ENCODE results near the gene EML1.

Gene EML1, protein sequence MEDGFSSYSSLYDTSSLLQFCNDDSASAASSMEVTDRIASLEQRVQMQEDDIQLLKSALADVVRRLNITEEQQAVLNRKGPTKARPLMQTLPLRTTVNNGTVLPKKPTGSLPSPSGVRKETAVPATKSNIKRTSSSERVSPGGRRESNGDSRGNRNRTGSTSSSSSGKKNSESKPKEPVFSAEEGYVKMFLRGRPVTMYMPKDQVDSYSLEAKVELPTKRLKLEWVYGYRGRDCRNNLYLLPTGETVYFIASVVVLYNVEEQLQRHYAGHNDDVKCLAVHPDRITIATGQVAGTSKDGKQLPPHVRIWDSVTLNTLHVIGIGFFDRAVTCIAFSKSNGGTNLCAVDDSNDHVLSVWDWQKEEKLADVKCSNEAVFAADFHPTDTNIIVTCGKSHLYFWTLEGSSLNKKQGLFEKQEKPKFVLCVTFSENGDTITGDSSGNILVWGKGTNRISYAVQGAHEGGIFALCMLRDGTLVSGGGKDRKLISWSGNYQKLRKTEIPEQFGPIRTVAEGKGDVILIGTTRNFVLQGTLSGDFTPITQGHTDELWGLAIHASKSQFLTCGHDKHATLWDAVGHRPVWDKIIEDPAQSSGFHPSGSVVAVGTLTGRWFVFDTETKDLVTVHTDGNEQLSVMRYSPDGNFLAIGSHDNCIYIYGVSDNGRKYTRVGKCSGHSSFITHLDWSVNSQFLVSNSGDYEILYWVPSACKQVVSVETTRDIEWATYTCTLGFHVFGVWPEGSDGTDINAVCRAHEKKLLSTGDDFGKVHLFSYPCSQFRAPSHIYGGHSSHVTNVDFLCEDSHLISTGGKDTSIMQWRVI

DNA sequence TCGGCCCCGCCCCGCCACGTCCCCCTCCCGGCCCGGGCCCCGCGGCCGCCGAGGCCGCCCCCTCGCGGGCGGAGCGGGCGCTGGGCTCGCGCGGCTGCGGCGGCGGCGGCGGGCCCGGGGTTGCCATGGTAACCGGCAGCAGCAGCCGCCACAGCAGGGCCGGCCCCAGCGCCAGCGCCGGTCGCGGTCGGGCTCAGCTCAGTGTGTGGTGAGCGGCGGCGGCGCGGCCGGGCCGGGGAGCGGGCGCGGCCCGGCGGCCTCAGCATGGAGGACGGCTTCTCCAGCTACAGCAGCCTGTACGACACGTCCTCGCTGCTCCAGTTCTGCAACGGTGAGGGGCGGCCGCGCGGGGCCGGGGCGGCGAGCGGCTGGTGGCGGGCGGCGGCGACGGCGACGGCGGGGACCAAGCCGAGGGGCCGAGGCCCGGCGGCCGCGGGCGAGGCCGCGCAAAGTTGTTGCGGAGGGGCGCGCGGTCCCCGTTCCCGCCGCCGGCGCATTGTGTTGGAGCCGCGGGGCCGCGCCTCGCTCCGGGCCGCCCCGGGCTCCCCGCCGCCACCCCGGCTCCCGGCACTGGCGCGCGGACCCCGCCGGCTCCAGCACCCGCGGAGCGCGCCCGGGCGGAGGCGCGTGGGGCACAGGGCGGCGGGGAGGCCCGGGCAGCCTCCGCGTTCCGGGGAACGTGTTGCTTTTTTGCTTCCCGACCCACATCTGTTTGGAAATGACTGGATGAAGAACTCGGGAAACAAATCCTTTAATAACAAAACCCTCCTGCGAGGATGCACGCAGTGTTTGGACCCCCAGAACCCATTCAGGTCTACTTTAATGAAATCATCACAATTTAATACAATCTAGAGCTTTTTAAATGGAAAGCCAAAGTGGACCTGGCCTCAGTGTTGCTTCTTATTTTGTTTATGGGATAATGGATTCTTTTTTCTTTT is at the start of gene EML1:
TSS of gene EML1 (plus strand) at position 201 of the 938 bp plus-strand sequence. CDS start at position 265, 64 bp downstream.
- no peak for DNase-seq (ENCODE audit: low read depth)

DNA sequence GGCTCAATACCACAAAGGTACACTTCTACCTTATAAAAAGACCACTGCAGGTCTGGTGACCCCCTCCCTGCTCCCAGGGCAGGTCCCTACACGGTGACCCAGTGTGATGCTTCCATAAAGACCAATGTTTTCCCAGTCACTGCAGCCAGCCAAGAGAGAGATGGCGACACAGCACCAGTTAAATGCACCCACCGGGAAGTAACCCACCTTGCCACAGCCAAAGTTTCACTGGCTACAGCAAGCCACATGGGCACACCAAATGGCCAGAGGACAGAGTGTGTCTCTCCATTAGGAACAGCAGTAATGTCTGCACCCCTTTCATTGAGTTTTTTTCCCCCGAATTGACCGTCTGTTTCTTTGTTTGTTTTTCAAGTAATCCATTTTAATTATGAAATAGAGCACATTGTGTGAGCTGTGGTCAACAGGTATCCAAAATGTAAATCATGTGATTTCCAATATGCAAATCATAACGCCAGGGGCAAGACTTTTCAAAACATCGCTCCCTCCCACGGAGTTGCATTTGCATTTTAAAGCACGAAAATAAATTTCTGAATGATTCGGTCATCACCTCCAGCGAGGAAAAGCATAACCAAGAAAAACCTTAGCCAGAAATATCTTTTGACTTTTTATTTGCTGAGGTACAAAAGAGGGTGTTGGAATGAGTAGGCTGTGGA is 48.9 kb upstream of the EML1 start:
- no peak for DNase-seq (ENCODE audit: low read depth)

DNA sequence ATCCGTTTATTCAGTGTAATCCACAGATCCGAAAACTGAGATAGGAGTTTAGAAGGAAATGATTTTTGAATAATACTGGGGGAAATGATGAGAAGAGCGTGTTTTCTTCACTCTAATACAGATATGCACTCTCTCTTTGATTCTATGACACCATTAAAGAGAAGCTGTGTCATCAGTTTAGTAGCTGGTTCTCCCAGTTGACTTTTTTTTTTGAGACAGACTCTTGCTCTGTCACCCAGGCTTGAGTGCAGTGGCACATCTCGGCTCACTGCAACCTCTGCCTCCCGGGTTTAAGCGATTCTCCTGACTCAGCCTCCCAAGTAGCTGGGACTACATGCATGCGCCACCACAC is 48.4 kb upstream of the EML1 start:
- DNase-seq (ENCODE audit: low read depth) = no peak

DNA sequence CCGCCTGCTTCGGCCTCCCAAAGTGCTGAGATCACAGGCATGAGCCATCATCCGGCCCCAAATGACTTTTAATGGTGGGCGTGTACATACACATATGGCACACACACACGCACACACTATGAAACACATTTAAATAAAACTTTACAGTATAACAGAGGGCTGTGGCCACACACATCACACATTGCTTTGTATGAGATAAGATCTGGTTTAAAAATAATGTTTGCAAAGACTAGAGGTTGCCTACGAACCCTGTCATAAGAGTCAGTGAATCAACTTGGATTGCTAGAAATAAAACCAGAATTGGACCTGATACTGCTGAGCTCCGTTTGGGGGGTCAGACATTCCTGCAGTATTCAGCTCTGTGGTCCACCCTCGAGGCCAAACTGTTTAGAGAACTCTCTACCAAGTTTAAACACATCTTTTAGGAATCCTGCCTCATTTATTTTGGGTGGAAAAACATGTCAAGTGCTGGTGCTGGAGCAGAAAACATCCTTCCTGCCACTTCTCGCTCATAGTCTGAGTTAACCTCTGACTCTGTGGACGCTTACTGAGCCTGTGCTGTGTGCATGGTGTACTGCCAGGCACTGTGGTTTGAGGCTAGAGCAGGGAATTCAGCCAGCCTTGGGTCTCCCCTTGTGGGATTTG is 47.8 kb upstream of the EML1 start:
- DNase-seq (ENCODE audit: low read depth) = no peak

DNA sequence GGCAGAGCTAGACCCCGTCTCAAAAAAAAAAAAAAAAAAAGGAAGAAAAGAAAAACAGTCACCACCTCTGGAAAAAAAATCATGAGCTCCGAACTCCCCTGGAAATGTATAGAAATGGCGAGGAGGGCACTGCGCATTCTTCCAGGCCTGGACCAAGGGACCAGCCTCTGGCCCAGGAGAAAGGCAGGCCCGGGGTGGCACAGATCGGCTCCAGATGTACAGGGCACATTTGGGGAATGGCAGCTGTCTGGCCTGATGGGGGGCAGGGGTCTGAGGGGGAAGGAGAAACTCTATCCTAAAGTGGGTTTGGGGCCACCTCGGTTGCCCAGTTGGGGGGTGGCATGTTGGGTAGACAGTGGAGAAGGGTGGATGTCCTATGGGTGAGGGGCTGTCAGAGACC is 46.0 kb upstream of the EML1 start:
- DNase-seq (ENCODE audit: low read depth) = no peak

DNA sequence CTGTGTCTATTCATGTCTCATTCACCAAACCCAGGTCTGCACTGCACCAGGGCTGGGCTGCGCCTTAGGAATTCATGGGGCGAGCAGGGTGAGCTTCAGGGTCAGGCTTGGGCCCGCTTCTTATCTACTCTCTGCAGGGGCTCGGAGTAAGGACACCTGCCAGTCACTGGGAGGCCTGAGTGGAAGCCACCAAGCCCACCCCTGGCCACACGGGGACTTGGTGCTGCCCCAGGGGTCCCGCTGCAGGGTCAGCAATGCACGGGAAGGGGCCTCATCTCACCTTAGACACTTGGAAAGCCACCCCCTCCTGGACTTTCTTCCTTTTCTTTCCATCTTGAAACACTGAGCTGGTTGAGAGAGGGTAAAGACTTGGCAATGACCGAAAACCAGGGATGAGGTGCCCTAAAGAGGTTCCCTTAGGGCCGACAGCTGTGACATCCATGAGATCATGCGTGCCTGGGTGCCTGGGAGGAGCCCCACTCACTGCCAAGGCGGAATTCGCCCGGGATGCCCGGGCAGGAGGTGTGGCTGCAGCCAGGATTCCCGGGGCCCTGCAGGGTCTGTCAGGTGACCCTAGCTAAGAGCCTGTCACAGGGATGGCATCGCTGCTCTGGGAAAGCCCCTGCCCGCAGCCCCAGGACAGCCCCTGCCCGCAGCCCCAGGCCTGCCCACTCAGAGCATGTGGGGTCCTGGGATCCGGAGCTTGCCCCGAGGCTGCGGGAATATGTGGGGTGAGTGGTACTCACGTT is 45.5 kb upstream of the EML1 start:
- no peak for DNase-seq (ENCODE audit: low read depth)

DNA sequence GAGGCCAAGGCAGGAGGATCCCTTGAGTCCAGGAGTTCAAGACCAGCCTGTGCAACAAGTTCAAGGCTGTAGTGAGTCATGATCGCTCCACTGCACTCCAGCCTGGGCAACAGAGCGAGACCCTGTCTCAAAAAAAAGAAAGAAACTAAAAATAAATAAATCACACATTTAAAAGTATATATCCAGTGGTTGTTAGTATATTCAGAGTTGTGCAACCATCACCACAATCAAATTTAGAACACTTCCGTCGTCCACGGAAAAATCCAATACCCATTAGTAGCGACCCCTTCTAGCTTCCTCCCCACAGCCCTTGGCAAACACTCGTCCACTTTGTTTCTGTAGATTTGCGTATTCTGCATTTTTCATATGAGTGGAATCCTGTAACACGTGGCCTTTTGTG is 44.7 kb upstream of the EML1 start:
- DNase-seq (ENCODE audit: low read depth) = no peak

DNA sequence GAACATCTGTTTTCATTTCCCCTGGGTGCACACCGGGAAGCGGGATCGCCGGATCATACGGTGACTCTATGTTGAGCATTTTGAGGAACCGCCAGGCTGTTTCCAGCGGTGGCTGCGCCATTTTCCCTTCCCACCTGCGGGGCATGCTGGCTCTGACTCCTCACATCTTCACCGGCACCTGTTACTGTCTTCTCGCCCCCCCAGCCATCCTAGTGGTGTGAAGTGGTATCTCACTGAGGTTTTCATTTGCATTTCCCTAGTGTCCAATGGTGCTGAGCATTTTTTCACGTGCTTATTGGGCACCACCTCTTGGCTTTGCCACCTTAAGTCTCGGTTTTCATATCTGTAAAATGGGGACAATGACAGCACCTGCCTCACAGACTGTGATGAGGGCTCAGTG is 44.1 kb upstream of the EML1 start:
- DNase-seq (ENCODE audit: low read depth) = no peak

DNA sequence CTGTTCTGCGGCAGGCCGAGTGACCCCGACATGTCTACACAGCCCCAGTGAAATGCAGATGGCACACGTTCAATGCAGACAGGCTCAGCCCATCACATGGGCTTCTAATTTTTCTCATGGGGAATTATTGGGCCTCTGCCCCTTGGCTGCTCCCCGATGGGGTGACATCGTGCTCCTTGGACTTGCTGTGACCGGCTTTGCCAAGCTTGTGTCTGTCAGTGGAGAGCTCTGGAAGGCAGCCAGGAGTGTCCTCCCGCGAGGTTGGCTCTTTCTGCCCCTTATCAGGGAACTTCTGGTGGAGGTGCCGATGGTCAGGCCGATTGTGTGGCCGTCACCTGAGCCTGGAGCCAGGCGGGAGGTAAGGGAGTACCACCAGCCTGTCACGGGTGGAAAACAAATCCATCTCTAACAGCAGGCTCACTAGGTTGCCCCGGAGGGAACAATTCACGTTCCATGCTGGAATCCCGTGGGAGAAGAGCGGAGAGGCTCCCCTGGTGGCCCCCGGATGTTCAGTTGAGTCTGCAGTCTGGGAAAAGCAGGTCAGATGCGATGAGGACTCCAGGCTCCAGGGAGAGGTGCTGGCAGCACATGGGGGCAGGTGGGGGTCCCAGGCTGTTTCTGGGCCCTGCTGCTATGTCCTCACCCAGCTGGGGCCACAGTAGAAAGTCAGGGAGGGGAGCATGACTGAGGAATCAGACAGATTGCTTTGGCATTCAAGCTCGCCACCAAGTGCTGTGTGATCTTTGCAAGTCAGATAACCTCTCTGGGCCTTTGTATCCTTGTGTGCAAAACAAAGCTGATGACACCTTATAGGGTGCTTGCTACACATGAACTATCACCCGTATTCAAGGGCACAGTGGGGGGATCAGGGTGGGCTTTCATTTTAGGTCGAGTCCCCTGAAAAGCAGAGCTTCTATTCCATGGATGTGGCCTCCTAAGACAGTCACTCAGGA is 43.2 kb upstream of the EML1 start:
- no peak for DNase-seq (ENCODE audit: low read depth)

DNA sequence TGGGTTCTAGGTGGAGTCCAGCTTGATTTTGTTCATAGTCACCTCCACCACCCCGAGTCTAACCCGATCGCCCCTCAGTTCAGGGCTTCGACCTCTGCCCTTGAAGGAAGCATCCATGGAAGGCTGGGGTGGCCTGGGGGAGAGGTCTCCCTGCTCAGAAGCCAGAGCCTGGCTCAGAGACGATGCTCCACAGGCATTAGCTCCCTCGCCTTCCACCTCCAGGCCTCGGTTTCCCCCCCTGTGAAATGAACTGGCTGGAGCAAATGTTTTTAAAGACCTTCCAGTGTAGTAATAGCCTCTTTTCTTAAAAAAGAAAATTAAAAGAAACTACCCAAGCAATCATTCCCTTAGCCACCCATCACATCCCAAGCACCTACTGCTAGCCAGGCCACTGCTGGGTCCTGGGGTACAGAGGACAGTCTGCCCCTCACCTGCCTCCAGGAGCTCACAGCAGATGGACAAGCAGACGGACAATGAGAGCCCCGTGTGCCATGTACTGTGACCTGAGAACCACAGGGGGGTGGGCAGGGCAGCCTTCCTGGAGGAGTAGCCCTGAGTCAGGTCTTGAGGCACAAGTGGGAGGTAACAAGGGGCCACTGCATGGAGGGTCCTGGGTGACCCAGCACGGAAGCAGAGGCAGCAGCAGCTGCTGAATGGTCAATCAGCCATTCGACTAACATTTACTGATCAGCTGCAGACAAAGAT is 42.3 kb upstream of the EML1 start:
- no peak for DNase-seq (ENCODE audit: low read depth)

DNA sequence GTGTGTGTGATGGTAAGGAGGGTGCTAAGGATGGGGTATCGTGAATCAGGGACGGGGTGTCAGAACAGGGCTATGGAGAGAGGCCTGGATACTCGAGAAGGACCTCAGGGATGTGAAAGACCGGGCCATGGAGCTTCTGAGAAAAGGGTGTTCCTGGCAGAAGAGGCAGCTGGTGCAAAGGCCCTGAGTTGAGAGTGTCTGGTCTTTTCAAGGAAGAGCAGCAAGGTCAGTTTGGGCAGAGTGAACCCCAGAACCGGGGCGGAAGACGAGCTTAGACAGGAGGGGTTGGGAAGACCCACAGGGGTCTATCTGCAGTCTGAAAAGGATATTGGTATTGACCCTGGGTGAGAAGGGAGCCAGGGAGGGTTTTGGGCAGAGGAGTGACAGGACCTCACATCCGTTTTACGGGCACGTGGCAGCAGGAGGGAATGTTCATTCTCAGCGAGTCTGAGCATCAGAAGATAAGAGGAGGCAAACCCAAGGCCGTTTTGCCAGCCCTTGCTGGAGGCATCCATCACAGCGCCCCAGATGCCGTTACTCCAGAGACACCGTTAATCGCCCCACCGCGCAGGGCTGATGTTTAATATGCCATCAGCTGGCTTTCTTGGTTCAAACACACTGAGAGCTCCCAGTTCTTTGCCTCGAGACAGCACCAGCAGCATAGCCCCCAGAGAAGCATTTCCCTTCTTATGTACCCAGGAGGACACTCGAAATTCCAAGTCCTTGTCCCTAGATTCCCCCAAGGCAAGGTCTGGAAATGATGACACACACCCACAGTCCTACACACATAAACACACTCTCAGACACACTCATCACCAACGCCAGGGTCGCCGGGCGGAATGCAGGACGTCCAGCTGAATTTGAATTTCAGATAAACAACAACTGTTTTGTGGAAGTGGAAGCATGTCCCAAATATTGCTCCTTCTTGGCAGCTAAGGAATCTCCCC is 41.4 kb upstream of the EML1 start:
- no peak for DNase-seq (ENCODE audit: low read depth)

DNA sequence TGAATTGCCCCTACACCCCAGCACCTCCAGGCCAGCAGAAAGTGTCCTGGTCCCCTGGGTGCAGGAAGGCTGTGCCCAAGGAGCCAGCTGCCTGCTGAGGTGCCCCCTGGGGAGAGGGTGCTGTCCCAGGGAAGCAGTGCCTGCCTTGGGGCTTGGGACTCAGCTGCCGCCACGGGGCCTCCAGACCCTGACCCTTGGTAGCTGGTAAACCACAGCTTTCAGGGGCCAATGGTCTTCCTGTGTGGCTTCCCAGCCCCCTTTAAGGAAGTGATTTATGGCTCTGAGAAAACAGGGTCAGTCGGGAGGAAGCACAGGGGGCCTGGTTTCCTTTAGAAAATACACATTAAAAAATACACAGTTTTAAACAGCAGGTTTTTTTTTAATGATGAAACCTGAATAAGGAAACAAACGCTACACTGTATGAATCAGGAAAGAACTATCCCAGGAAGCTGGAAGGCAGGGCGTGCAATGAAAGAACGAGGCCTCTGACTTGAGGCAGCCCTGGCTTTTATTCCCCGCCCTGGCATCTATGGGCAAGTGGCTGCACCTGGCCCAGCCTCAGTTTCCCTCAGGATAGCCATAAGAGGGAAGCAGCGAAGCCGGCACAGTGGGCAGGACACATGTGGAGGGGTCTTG is 40.6 kb upstream of the EML1 start:
- DNase-seq (ENCODE audit: low read depth) = no peak

DNA sequence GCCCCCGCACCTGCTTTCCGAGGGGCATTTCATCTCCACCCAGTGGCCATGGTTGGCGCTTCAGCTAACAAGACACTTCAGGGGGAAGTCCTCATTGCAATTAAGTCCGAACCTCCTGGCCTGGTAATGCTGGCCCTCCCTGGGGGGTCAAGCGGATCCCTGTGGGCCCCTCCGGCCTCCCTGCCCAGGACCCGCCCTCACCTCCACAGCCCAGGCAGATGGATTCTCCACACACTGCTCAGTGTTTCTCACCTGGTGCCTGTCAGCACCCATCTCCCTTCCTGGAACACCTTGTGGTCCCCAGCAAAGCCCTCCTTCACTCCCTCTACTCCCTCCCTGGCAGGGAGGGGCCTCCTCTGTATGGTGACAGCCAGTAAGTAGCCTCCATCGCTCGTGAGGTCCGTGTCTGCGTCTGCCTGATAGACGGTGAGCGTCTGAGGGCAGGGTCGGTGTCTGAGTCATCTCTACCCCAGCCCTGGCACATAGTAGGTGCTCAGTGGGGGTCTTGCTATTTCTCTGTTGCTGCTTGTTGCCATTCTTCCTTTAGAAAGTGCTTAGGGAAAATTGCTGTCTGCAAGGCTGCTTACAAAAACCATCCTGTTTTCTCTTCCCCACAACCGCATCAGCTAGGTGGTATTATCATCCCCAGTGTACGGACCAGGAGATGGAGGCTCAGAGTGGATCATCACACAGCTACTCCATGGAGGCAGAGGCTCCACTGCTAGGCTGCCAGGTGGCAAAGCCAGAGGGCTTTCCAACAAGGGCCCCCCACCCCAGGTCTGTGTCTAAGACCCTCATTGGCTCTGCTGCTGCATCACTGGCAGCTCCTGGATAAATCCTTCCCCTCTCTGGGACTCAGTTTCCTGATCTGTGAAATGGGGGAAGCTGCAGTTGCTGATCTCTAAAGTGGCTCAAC is 39.7 kb upstream of the EML1 start:
- no peak for DNase-seq (ENCODE audit: low read depth)

DNA sequence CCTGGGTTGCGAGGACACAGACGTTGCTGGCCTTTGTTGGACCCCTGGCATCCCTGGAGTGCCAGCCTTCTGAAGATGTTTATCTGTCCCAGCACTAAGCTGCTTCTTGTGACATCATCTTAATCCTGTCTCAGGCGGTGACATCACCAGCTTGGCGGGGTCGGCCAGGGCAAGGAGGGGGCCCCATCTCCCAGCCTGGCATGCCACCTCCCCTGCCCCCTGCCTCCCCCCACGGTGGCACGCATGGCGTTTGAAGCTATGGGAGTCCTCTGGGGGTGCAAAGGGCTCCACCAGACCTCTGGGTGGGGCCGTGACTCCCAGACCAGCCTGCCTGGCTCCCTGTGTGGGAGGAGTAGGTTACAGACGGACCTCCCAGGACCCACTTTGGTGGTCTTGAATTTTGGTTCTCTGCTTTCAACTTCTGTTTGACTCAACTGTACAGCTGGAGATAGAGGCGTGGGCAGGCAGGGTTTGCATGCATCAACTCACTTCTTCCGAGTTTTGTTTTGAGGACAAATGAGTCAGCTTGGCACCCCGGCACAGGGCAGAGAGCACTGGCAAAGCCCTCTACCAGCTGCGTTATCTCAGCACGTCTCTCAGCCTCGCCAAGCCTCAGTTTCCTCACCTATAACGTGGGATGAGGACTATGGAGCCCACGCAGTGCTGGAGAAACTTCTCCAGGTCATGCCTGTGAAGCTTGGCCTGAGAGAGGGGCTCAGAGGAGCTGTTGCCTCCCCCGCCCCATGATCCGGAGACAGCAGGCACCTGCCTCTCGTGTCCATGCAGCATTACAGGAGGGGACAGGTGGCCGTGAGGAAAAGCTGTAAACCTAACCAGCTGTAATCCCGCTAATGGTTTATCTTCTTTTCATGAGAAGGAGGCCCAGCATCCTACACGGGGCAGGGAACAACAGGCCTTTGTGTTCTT is 38.8 kb upstream of the EML1 start:
- DNase-seq (ENCODE audit: low read depth) = no peak

DNA sequence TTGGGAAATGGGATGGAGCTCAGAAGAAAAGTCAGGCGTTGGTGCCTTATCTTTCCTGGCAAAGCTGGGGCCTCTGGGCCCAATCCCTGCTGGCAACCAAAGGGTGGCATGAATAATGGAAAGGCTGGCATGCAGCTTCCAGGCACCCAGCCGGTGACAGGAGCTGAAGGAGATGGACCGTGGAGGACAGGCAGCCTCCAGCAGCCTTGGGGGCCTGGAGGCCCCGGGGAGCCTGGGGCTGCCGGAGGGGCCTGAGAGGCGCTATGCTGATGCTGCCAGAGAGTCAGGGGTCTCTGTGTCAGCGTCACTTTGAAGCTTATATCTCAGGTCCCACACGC is 38.2 kb upstream of the EML1 start:
- DNase-seq (ENCODE audit: low read depth) = no peak
